ENCODE measurements around the gene ANKRD27. TPM values are rescaled to one million over a fixed set of nuclear protein-coding genes. Genes with fewer than 3 reads are reported as not detected.

ANKRD27 gene
- 33.7 and 35.5 TPM in 2 replicates for total RNA-seq

DNA sequence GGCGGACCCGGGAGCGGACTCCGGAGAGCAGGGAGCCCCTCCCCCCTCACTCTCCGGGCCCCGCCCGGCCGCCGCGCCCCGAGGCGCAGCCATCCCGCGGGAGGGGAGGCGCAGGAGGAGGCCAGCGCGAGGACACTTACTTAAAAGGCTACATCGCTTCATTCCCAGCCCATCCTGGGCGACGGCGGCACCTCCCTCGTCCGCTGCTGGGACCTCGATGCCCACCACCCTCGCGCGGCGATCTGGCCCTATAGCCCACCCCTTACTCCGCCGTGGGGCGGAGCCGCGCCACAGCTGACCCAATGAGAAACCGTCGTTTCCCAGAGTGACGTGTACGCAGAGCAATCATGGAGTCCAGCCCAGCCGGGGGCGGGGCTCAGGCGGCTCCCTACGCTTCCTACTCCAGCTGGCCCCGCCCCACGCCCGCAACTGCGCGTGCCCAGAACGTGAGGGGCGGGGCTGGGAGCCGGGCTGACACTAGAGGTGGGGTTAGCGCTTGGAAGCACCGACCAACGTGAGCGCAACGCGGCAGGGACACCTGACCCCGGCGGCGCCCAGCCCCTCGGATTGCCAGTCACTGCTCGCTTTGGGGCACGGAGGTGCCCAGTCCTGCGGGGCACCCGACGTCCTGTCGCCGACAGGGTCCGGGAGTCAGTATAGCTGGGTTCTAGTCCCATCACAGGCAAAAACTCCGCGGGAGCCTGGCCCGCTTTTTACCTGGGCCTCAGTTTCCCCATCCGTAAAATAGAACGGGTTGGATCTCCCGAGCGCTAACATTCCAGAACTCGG, at the start of gene ANKRD27:
Gene ANKRD27 (minus strand): TSS at position 250 of the 789 bp plus-strand sequence. CDS start 16,165 bp downstream, outside the sequence.

GRCh38 chr19:32719611-32720059, 44.7 kb upstream of the ANKRD27 start, which contains the start of gene TDRD12:
Gene TDRD12, plus strand, starts transcription at chr19:32719767. Its CDS starts 306 bp downstream, at chr19:32720073.

GRCh38 chr19:32691291-32691951, 16.4 kb upstream of the ANKRD27 start, which contains the start of gene NUDT19:
Gene NUDT19, plus strand, starts transcription at chr19:32691821. Its CDS starts 140 bp downstream, at chr19:32691961.

DNA sequence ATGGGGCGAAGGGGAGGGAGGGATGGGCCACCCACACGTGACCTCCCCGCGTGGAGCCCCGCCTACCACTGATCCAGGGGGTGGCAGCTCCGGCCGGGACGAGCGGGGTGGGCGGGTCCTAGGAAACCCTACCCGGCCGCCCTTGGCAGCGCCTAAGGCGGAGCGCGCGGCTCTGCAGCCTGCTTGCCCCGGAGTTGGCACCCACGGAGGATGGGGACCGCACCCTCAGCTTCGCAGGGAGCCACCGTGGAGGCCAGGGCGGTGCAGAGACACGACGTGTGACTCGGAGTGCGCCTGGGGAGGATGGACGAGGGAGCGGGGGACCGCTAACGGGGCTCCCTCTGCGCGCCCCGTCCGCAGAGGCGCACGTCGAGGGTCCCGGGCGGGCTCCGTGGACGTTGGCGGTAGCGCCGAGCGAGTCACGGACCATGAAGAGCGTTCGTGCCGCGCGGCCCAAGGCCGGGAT, 773 bp upstream of the ANKRD27 start, which contains the start of gene RGS9BP:
Gene RGS9BP (plus strand): TSS at position 129 of the 466 bp plus-strand sequence. CDS start 416 bp downstream, outside the sequence.

DNA sequence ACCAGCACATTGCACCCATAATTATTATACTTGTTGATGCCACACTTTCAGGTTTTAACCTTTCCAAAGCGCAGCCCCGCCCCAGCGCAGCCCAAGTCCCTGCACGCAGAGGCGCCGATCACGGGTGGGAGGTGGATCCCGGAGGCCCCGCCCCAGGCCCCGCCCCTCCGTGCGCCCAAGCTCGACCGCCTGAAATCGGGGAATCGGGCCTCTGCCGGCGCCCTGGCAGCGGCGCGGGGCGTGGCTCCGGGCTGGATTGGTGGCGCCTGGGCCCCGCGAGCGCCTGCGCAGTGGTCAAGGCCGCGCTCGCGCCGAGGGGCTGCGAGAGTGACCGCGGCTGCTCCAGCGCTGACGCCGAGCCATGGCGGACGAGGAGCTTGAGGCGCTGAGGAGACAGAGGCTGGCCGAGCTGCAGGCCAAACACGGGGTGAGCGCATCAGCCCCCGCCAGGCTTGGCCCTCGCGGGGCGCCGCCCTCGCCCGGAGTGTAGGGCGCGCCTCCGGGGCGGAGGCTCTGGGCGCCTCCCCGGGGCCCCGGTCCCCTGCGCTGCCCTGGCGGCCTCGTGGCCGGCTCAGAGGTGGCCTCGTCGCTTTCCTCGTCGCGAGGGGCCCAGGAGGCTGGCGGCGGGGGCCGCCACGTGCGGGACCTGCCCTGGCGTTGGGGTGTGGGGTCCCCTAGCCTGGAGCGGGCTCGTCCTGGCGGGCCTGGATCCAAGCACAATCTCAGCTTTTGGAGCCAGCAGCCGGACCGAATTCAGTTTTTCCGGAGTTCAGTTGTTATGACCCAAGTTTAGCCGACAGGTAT, 93.9 kb downstream of the ANKRD27 start, which contains the start of gene PDCD5:
Gene PDCD5 (plus strand): TSS at position 290 of the 804 bp plus-strand sequence. CDS start 72 bp downstream, at position 362.

Other genes with a start within 250 kb of the ANKRD27 start
- gene PDCD5, start 94.0 kb downstream of the ANKRD27 start, total RNA-seq, result 92.2 and 115 TPM in 2 replicates
- gene RGS9BP, start 668 bp upstream of the ANKRD27 start, total RNA-seq, result 0.14 and 0.28 TPM in 2 replicates
- 6.0 and 6.4 TPM in 2 replicates for gene NUDT19, start 16.6 kb upstream of the ANKRD27 start, total RNA-seq
- gene TDRD12, start 44.6 kb upstream of the ANKRD27 start, total RNA-seq, result 0.18 and 0.28 TPM in 2 replicates
- 0.28 TPM in 1 of 2 replicates, not detected in the other for gene SLC7A9, start 194.6 kb upstream of the ANKRD27 start, total RNA-seq